Measurements from ENCODE around the gene MINDY2. TPM values are rescaled to one million over a fixed set of nuclear protein-coding genes. Genes with fewer than 3 reads are reported as not detected.

The MINDY2 gene
- total and polyA plus RNA-seq, 9 of the 15 experiments (the other 6 are each of a cell fraction or from before 2014, with no cell fraction given) = 2.4 to 15.3 (median 7.2) TPM

GRCh38 chr15:58865425-58865880 lies 94.4 kb downstream of the MINDY2 start:
- no peak for TF ChIP-seq ZNF274 (IDR thresholded peaks at IDR 0.05; ENCODE audit: borderline replicate concordance, low read depth, low read length)
- no peak for TF ChIP-seq TCF3 (CRISPR knock-in tag; IDR thresholded peaks at IDR 0.05)
- no peak for TF ChIP-seq ASH1L (IDR thresholded peaks at IDR 0.05; ENCODE audit: borderline replicate concordance, low read depth, partially characterized antibody)
- TF ChIP-seq HNRNPL (IDR thresholded peaks at IDR 0.05; ENCODE audit: low read depth, low read length) = no peak
- no peak for TF ChIP-seq L3MBTL2 (IDR thresholded peaks at IDR 0.05)
- TF ChIP-seq NBN (IDR thresholded peaks at IDR 0.05; ENCODE audit: low read depth) = no peak
- TF ChIP-seq ZNF408 (CRISPR knock-in tag; IDR thresholded peaks at IDR 0.05; ENCODE audit: low read depth) = no peak
- no peak for TF ChIP-seq HDAC6 (IDR thresholded peaks at IDR 0.05; ENCODE audit: low read depth, low read length)
- H4K20me1 ChIP-seq (replicated peaks; ENCODE audit: control insufficient read depth, insufficient read depth, low read length) = no peaks in the 10 kb centered on the region
- FAIRE-seq = no peak
- no peak overlapping the region for H2AFZ ChIP-seq (ENCODE audit: low read depth, low read length)
- H3K9me3 ChIP-seq (replicated peaks; ENCODE audit: control insufficient read depth, insufficient read depth, low read depth, low read length) = no peaks in the 10 kb centered on the region
- no peak overlapping the region for H3K27ac ChIP-seq (ENCODE audit: extremely low read depth, low read depth, low read length)
- no TSS peak for BruUV-seq (replicated peaks)
- H3K9ac ChIP-seq (ENCODE audit: insufficient read depth in 1 of 2, low read depth in 2 of 2, low read length in 2 of 2) = no peak overlapping the region; a peak in 1 of 4 replicates
- H3K4me1 ChIP-seq (replicated peaks in 1 of 2; ENCODE audit: control insufficient read depth in 2 of 2, insufficient read depth in 2 of 2, low read length in 2 of 2) = peaks cover 0 to 20% of the 10 kb centered on the region in 2 experiments; a peak in 2 of 5 replicates
- DNase-seq (ENCODE audit: extremely low read depth in 1 of 4, low spot score in 3 of 4) = no peak
- intact Hi-C loops (cut with micrococcal nuclease) = no loop called here
- CTCF ChIA-PET (ENCODE audit: low intra/inter-chr PET ratio) = no interaction called here
- no peaks in the 10 kb centered on the region for H3K9me1 ChIP-seq (ENCODE audit: control insufficient read depth, insufficient read depth, low read length)
- no peaks in the 10 kb centered on the region for H3K36me3 ChIP-seq (ENCODE audit: control insufficient read depth, insufficient read depth, low read length)
- H3K79me2 ChIP-seq (ENCODE audit: control insufficient read depth, insufficient read depth, low read length) = no peaks in the 10 kb centered on the region
- no peak for ATAC-seq
- POLR2A ChIA-PET = interaction anchor here (0.6 to 0.9 kb wide), 4 partner anchors 12 to 24 kb away, joined by 3 to 4 read pairs (median 3); no protein-coding TSS in a partner anchor
- in situ Hi-C loops (cut with MboI) = no loop called here
- H3K27me3 ChIP-seq (ENCODE audit: control insufficient read depth in 2 of 2, insufficient read depth in 2 of 2, low read length in 2 of 2) = no peaks in the 10 kb centered on the region
- no peak overlapping the region for H3K4me3 ChIP-seq
- no peak overlapping the region for H3K4me2 ChIP-seq (ENCODE audit: insufficient read depth, low read length)
- WGBS (ENCODE audit: insufficient coverage, low coverage, missing lambda C conversion rate) = 95% methylated on average over 15 of the region's 15 CpGs

Measured in K562 (cell line).